PC-3 (cell line): ENCODE data around the gene DCLRE1C. TPM values are rescaled to one million over a fixed set of nuclear protein-coding genes. Genes with fewer than 3 reads are reported as not detected.

Experiments
- ATAC-seq: fragments of 200-7000 bp; cut with Tn5 transposase; 2 replicates; pipeline ENCODE4 v1.9.1; 2020; ENCODE audit warnings: mild to moderate bottlenecking, moderate library complexity
- BruUV-seq: library from RNA; stranded (reverse); fragments of 400-500 nt; replicated peaks from 2 replicates; lab custom pipeline; 2021; lab: Mats Ljungman, UMichigan
- CTCF ChIA-PET: fragments of 300-600 bp; sonication (Branson Sonifier 250); formaldehyde crosslinking; loops from one replicate; lab custom pipeline; 2022; ENCODE audit warnings: antibody characterized with exemption; lab: Charles Lee
- POLR2A ChIA-PET: fragments of 300-600 bp; sonication (Branson Sonifier 250); formaldehyde crosslinking; loops from one replicate; lab custom pipeline; 2022; ENCODE audit warnings: antibody characterized with exemption; ENCODE audit not compliant: unreplicated experiment; lab: Charles Lee
- DNase-seq: peaks from one replicate; pipeline ENCODE4 v3.0.0-alpha.2; 2015
- H2AFZ ChIP-seq: fragments of 300-600 bp; sonication (generic); 2 replicates; pipeline ENCODE4 v1.6.0; 2016; ENCODE audit warnings: antibody characterized with exemption, low read length
- H3F3A ChIP-seq: fragments of 300-600 bp; sonication (generic); one replicate; pipeline ENCODE4 v1.6.0; 2017; ENCODE audit warnings: antibody characterized with exemption, low read length, control low read depth, mild to moderate bottlenecking; ENCODE audit not compliant: unreplicated experiment
- H3K27ac ChIP-seq: fragments of 300-600 bp; sonication (generic); 2 replicates; pipeline ENCODE4 v1.5.1; 2016; ENCODE audit warnings: mild to moderate bottlenecking, low read length
- H3K27me3 ChIP-seq: fragments of 300-600 bp; sonication (generic); 2 replicates; pipeline ENCODE4 v1.6.1; 2016; ENCODE audit warnings: low read length, mixed read lengths
- H3K36me3 ChIP-seq: fragments of 300-600 bp; sonication (generic); 2 replicates; pipeline ENCODE4 v1.6.1; 2016; ENCODE audit warnings: low read depth, mixed run types, low read length, mixed read lengths
- H3K4me1 ChIP-seq: fragments of 300-600 bp; sonication (generic); 2 replicates; pipeline ENCODE4 v1.5.1; 2016; ENCODE audit warnings: low read length; ENCODE audit not compliant: insufficient read depth
- H3K4me2 ChIP-seq: fragments of 300-600 bp; sonication (generic); 2 replicates; pipeline ENCODE4 v1.6.0; 2016; ENCODE audit warnings: low read length
- H3K4me3 ChIP-seq: fragments of 300-600 bp; sonication (generic); 2 replicates; pipeline ENCODE4 v1.5.1; 2016; ENCODE audit warnings: mild to moderate bottlenecking, low read length, mixed read lengths
- H3K79me2 ChIP-seq: fragments of 300-600 bp; sonication (generic); 2 replicates; pipeline ENCODE4 v1.6.1; 2017; ENCODE audit warnings: low read length, mixed read lengths
- H3K9ac ChIP-seq: fragments of 300-600 bp; sonication (generic); 2 replicates; pipeline ENCODE4 v1.6.0; 2016; ENCODE audit warnings: mild to moderate bottlenecking, low read length
- H3K9me2 ChIP-seq: fragments of 300-600 bp; sonication (generic); replicated peaks from 2 replicates; pipeline ENCODE4 v1.6.1; 2016; ENCODE audit warnings: mixed run types, low read length, mixed read lengths
- H3K9me3 ChIP-seq: fragments of 300-600 bp; sonication (generic); 2 replicates; pipeline ENCODE4 v1.6.1; 2016; ENCODE audit warnings: low read length, mixed read lengths
- H4K20me1 ChIP-seq: fragments of 300-600 bp; sonication (generic); 2 replicates; pipeline ENCODE4 v1.6.1; 2016; ENCODE audit warnings: low read length, mixed read lengths
- EZH2 ChIP-seq: fragments of 300-600 bp; sonication (generic); IDR thresholded peaks from one replicate; pipeline ENCODE4 v1.6.1; 2017; ENCODE audit warnings: antibody characterized with exemption, mild to moderate bottlenecking, low read length; ENCODE audit not compliant: unreplicated experiment
- EZH2phosphoT487 ChIP-seq: fragments of 300-600 bp; sonication (generic); IDR thresholded peaks from 2 replicates; pipeline ENCODE4 v1.6.1; 2018; ENCODE audit warnings: mild to moderate bottlenecking, antibody characterized with exemption, low read length, borderline replicate concordance
- intact Hi-C: fragments of 100-400 bp; cut with micrococcal nuclease; formaldehyde crosslinking; loops from 2 replicates; pipeline ENCODE4 v1.9.0; 2023
- total RNA-seq: library from RNA; depleted of rRNA; stranded (reverse); fragments of >200 nt; gene quantifications from 2 replicates; pipeline ENCODE4 v1.2.3, GENCODE V29; 2014
- TF ChIP-seq, protein P1 (sequence below): fragments of 300-600 bp; sonication (generic); conservative IDR thresholded peaks from 2 replicates; pipeline ENCODE4 v1.5.1; 2017; ENCODE audit warnings: antibody characterized with exemption, low read depth, mild to moderate bottlenecking, low read length

DCLRE1C gene
- total RNA-seq, 1 experiment from 2014 or later, result 9.8 TPM

DNA sequence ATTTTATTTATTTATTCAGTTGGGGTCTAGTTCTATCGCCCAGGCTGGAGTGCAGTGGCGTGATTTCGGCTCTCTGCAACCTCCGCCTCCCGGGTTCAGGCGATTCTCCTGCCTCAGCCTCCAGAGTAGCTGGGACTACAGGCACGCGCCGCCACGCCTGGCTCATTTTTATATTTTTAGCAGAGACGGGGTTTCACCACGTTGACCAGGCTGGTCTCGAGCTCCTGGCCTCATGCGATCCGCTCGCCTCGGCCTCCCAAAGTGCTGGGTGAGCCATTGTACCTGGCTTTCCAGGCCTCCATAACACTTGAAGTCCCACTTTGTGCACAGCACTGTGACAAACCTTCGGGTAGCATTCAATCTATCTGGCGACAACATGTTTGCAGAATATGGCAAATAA is 1.0 kb upstream of the DCLRE1C start:
- intact Hi-C loops, result loop anchor here (1.0 to 5.0 kb wide), 2 partner anchors 73 to 141 kb away; no protein-coding TSS in a partner anchor
- POLR2A ChIA-PET, result no interaction called here
- peaks cover 4% of the 10 kb centered on the region for H3F3A ChIP-seq
- CTCF ChIA-PET, result no interaction called here
- BruUV-seq, result no TSS peak
- H3K27me3 ChIP-seq, result no peaks in the 10 kb centered on the region
- peaks cover 37% of the 10 kb centered on the region for H3K79me2 ChIP-seq
- peak overlapping the region; percentile 91 for H3K9ac ChIP-seq
- DNase-seq (no peak), ATAC-seq (no peak)
- peaks cover 13% of the 10 kb centered on the region for H3K4me1 ChIP-seq
- peak overlapping the region; percentile 97 for H3K27ac ChIP-seq
- H3K9me3 ChIP-seq, result no peaks in the 10 kb centered on the region
- H3K4me2 ChIP-seq, result peak overlapping the region; percentile 84
- H3K36me3 ChIP-seq, result no peaks in the 10 kb centered on the region
- H4K20me1 ChIP-seq, result no peaks in the 10 kb centered on the region
- TF ChIP-seq, protein P1, sequence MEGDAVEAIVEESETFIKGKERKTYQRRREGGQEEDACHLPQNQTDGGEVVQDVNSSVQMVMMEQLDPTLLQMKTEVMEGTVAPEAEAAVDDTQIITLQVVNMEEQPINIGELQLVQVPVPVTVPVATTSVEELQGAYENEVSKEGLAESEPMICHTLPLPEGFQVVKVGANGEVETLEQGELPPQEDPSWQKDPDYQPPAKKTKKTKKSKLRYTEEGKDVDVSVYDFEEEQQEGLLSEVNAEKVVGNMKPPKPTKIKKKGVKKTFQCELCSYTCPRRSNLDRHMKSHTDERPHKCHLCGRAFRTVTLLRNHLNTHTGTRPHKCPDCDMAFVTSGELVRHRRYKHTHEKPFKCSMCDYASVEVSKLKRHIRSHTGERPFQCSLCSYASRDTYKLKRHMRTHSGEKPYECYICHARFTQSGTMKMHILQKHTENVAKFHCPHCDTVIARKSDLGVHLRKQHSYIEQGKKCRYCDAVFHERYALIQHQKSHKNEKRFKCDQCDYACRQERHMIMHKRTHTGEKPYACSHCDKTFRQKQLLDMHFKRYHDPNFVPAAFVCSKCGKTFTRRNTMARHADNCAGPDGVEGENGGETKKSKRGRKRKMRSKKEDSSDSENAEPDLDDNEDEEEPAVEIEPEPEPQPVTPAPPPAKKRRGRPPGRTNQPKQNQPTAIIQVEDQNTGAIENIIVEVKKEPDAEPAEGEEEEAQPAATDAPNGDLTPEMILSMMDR, result no peak
- TF ChIP-seq EZH2phosphoT487, result no peak
- no peak for TF ChIP-seq EZH2
- no peaks in the 10 kb centered on the region for H3K9me2 ChIP-seq
- H3K4me3 ChIP-seq, result peak overlapping the region; percentile 72
- H2AFZ ChIP-seq, result peak overlapping the region; percentile 88; the same call in 1 of the 2 replicates

DNA sequence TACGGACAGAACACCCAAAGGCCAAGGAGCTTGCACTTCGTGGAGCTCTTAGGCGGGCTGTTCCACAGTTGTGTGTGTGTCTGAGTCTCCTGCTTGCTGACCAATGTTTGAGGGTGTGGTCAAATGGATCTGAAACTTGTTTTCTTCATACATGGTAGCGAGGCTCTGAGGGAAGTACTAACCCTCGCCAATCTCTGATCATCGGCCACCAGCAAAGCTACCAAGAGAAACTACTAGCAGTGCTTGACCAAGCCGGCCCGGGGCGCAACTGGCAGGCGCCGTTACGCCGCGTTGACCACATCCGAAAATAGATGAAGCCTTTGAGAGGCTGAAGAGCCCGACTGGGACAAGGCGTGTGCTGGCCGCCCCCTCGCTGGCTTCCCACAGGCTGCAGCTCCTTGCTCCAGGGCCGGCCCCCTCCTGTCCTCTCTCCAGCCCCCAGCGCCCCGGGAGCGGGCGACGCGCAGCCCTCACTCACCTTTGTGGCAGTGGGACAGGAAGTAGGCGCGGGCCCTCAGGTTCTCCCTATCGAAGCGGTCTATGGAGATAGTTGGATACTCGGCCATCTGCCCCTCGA is 384 bp downstream of the DCLRE1C start:
- H3K4me3 ChIP-seq, result peak overlapping the region; percentile 72
- no peaks in the 10 kb centered on the region for H3K9me2 ChIP-seq
- H4K20me1 ChIP-seq, result no peaks in the 10 kb centered on the region
- DNase-seq (peak; percentile 12), ATAC-seq (peak; percentile 41)
- peak overlapping the region; percentile 84 for H3K4me2 ChIP-seq
- H3K9me3 ChIP-seq, result no peaks in the 10 kb centered on the region
- H3K9ac ChIP-seq, result peak overlapping the region; percentile 91
- no peaks in the 10 kb centered on the region for H3K36me3 ChIP-seq
- H3K79me2 ChIP-seq, result peaks cover 40% of the 10 kb centered on the region
- no peaks in the 10 kb centered on the region for H3K27me3 ChIP-seq
- peak overlapping the region; percentile 97 for H3K27ac ChIP-seq
- POLR2A ChIA-PET, result interaction anchor here (0.6 to 0.8 kb wide), 3 partner anchors 75 to 145 kb away, joined by 3 to 5 read pairs (median 4); partner anchors contain the start of gene SUV39H2
- TF ChIP-seq EZH2, result no peak
- TF ChIP-seq EZH2phosphoT487, result no peak
- TF ChIP-seq, protein P1, result no peak
- H2AFZ ChIP-seq, result peak overlapping the region; percentile 88
- CTCF ChIA-PET, result interaction anchor here (0.5 kb wide), 1 partner anchor 18 kb away, joined by 5 read pairs; no protein-coding TSS in a partner anchor
- peaks cover 13% of the 10 kb centered on the region for H3K4me1 ChIP-seq
- BruUV-seq, result no TSS peak
- intact Hi-C loops, result loop anchor here (5.0 kb wide), 1 partner anchor 71 kb away; no protein-coding TSS in a partner anchor
- peaks cover 4% of the 10 kb centered on the region for H3F3A ChIP-seq
